Parathyroid adenoma (tissue), 2 donors: Measurements from ENCODE around the gene NTN1.

ENCODE experiments used
- H2AFZ ChIP-seq: fragments of 300-600 bp; sonication (generic); one replicate; pipeline ENCODE4 v1.7.0; 2017; ENCODE audit warnings: antibody characterized with exemption, mild to moderate bottlenecking
- H3K27ac ChIP-seq: fragments of 300-600 bp; sonication (generic); one replicate; pipeline ENCODE4 v1.7.0; 2017
- H3K27me3 ChIP-seq: fragments of 300-600 bp; sonication (generic); one replicate; pipeline ENCODE4 v1.7.0; 2017; ENCODE audit warnings: low read length; ENCODE audit not compliant: control insufficient read depth, insufficient read depth
- H3K36me3 ChIP-seq: fragments of 300-600 bp; sonication (generic); one replicate; pipeline ENCODE4 v1.7.0; 2017; ENCODE audit warnings: low read length; ENCODE audit not compliant: control insufficient read depth, insufficient read depth
- H3K4me1 ChIP-seq: fragments of 300-600 bp; sonication (generic); one replicate; pipeline ENCODE4 v1.7.0; 2017; ENCODE audit warnings: control low read depth
- H3K4me2 ChIP-seq: fragments of 300-600 bp; sonication (generic); one replicate; pipeline ENCODE4 v1.7.0; 2017; ENCODE audit warnings: low read length
- H3K4me3 ChIP-seq: fragments of 300-600 bp; sonication (generic); one replicate; pipeline ENCODE4 v1.7.0; 2017; ENCODE audit warnings: low read depth, low read length
- H3K79me2 ChIP-seq: fragments of 300-600 bp; sonication (generic); one replicate; pipeline ENCODE4 v1.7.0; 2017; ENCODE audit warnings: control low read depth
- H3K9ac ChIP-seq: fragments of 300-600 bp; sonication (generic); one replicate; pipeline ENCODE4 v1.7.0; 2017; ENCODE audit warnings: mild to moderate bottlenecking
- H3K9me3 ChIP-seq: fragments of 300-600 bp; sonication (generic); one replicate; pipeline ENCODE4 v1.7.0; 2017; ENCODE audit warnings: low read length; ENCODE audit not compliant: control insufficient read depth
- CTCF ChIP-seq: fragments of 300-600 bp; sonication (generic); IDR thresholded peaks from one replicate; pipeline ENCODE4 v1.7.0; 2017; ENCODE audit warnings: antibody characterized with exemption, mild to moderate bottlenecking
- donor health status: primary hyperparathyroidism.

NTN1 gene

GRCh38 chr17:9009096-9009495 lies 12.2 kb upstream of the NTN1 start:
- Histone ChIP-seq H3K4me1 (no peaks in the 10 kb centered on the region), H3K27me3 (peaks cover under 1% of the 10 kb centered on the region), H3K27ac (no peak overlapping the region), H3K9ac (no peak overlapping the region), H2AFZ (no peak overlapping the region), H3K79me2 (no peaks in the 10 kb centered on the region), H3K36me3 (no peaks in the 10 kb centered on the region), H3K9me3 (no peaks in the 10 kb centered on the region), H3K4me2 (no peak overlapping the region), H3K4me3 (no peak overlapping the region)
- no peak for TF ChIP-seq CTCF

- Histone ChIP-seq H3K4me2 (no peak overlapping the region), H3K9ac (no peak overlapping the region), H3K27ac (no peak overlapping the region), H3K4me3 (no peak overlapping the region), H3K4me1 (no peaks in the 10 kb centered on the region), H3K9me3 (no peaks in the 10 kb centered on the region), H3K27me3 (no peaks in the 10 kb centered on the region), H3K36me3 (no peaks in the 10 kb centered on the region), H3K79me2 (no peaks in the 10 kb centered on the region), H2AFZ (no peak overlapping the region)
- no peak for TF ChIP-seq CTCF
Observed at GRCh38 chr17:9009737-9010136, 11.6 kb upstream of the NTN1 start.

- Histone ChIP-seq H3K79me2 (no peaks in the 10 kb centered on the region), H3K9me3 (no peaks in the 10 kb centered on the region), H3K4me3 (no peak overlapping the region), H3K4me2 (no peak overlapping the region), H2AFZ (no peak overlapping the region), H3K27ac (no peak overlapping the region), H3K4me1 (no peaks in the 10 kb centered on the region), H3K27me3 (no peaks in the 10 kb centered on the region), H3K36me3 (no peaks in the 10 kb centered on the region), H3K9ac (no peak overlapping the region)
- no peak for TF ChIP-seq CTCF
Observed at GRCh38 chr17:9011001-9011400, 10.3 kb upstream of the NTN1 start.

GRCh38 chr17:9016941-9017552 lies 4.3 kb upstream of the NTN1 start:
- Histone ChIP-seq H3K4me2 (peak overlapping the region; percentile 57), H3K36me3 (no peaks in the 10 kb centered on the region), H3K9me3 (no peaks in the 10 kb centered on the region), H2AFZ (peak overlapping the region; percentile 1), H3K4me1 (no peaks in the 10 kb centered on the region), H3K27me3 (no peaks in the 10 kb centered on the region), H3K4me3 (peak overlapping the region; percentile 45), H3K27ac (no peak overlapping the region), H3K79me2 (no peaks in the 10 kb centered on the region), H3K9ac (no peak overlapping the region)
- no peak for TF ChIP-seq CTCF

- no peaks in the 10 kb centered on the region for H3K4me1 ChIP-seq
- no peak overlapping the region for H2AFZ ChIP-seq
- H3K79me2 ChIP-seq: no peaks in the 10 kb centered on the region
- no peaks in the 10 kb centered on the region for H3K9me3 ChIP-seq
- no peaks in the 10 kb centered on the region for H3K36me3 ChIP-seq
- H3K4me2 ChIP-seq: no peak overlapping the region
- H3K4me3 ChIP-seq: no peak overlapping the region
- H3K9ac ChIP-seq: no peak overlapping the region
- no peak for TF ChIP-seq CTCF
- no peak overlapping the region for H3K27ac ChIP-seq
- no peaks in the 10 kb centered on the region for H3K27me3 ChIP-seq
Observed at GRCh38 chr17:9018726-9019125, 2.6 kb upstream of the NTN1 start.
